Fibroblast of gingiva (primary cell): ENCODE results near the gene JAKMIP3.

Experiments used
- DNase-seq: peaks from one replicate; pipeline ENCODE4 v3.0.0-alpha.2; 2011; ENCODE audit warnings: low read depth

Gene JAKMIP3

GRCh38 chr10:132065491-132066105 is at the start of gene JAKMIP3:
JAKMIP3 (plus strand) TSS chr10:132065946; CDS start chr10:132104809, 38,863 bp downstream.
- peak; percentile 88 for DNase-seq

GRCh38 chr10:132016514-132016913 is 49.2 kb upstream of the JAKMIP3 start:
- no peak for DNase-seq

GRCh38 chr10:132018446-132018845 is 47.3 kb upstream of the JAKMIP3 start:
- DNase-seq = no peak

- DNase-seq = no peak
Observed at GRCh38 chr10:132019366-132019765, 46.4 kb upstream of the JAKMIP3 start.

- DNase-seq = no peak
Observed at GRCh38 chr10:132020456-132020855, 45.3 kb upstream of the JAKMIP3 start.

GRCh38 chr10:132021046-132021445 is 44.7 kb upstream of the JAKMIP3 start:
- DNase-seq = no peak

GRCh38 chr10:132021504-132022143 is 44.1 kb upstream of the JAKMIP3 start:
- DNase-seq = no peak

GRCh38 chr10:132022241-132022640 is 43.5 kb upstream of the JAKMIP3 start:
- no peak for DNase-seq

- peak; percentile 77 for DNase-seq
Observed at GRCh38 chr10:132023092-132023811, 42.5 kb upstream of the JAKMIP3 start.

GRCh38 chr10:132027423-132027983 is 38.2 kb upstream of the JAKMIP3 start:
- DNase-seq = no peak

- DNase-seq = no peak
Observed at GRCh38 chr10:132028706-132029105, 37.0 kb upstream of the JAKMIP3 start.

GRCh38 chr10:132030898-132031463 is 34.8 kb upstream of the JAKMIP3 start:
- no peak for DNase-seq

- DNase-seq = no peak
Observed at GRCh38 chr10:132033632-132034031, 32.1 kb upstream of the JAKMIP3 start.

GRCh38 chr10:132035476-132035875 is 30.3 kb upstream of the JAKMIP3 start:
- DNase-seq = no peak

- peak; percentile 14 for DNase-seq
Observed at GRCh38 chr10:132036153-132036886, 29.4 kb upstream of the JAKMIP3 start.

- DNase-seq = no peak
Observed at GRCh38 chr10:132036887-132037675, 28.7 kb upstream of the JAKMIP3 start.

- no peak for DNase-seq
Observed at GRCh38 chr10:132037676-132037975, 28.1 kb upstream of the JAKMIP3 start.

GRCh38 chr10:132039371-132039770 is 26.4 kb upstream of the JAKMIP3 start:
- no peak for DNase-seq

- no peak for DNase-seq
Observed at GRCh38 chr10:132040046-132040445, 25.7 kb upstream of the JAKMIP3 start.

- no peak for DNase-seq
Observed at GRCh38 chr10:132041340-132041739, 24.4 kb upstream of the JAKMIP3 start.
